MM.1S (cell line): ENCODE measurements around the gene MMP25.

ENCODE experiments used
- EZH2 ChIP-seq: fragments of 300-600 bp; sonication (generic); optimal IDR thresholded peaks from 2 replicates; pipeline ENCODE3; 2017; ENCODE audit warnings: low read depth, mild to moderate bottlenecking, antibody characterized with exemption, low read length, mixed read lengths
- TF ChIP-seq, protein P1 (sequence below): fragments of 300-600 bp; sonication (generic); IDR thresholded peaks from 2 replicates; pipeline ENCODE4 v1.5.1; 2016; ENCODE audit warnings: antibody characterized with exemption, low read length, mixed read lengths

GRCh38 chr16:3101841-3102470 lies 55.6 kb downstream of the MMP25 start:
- TF ChIP-seq, protein P1, sequence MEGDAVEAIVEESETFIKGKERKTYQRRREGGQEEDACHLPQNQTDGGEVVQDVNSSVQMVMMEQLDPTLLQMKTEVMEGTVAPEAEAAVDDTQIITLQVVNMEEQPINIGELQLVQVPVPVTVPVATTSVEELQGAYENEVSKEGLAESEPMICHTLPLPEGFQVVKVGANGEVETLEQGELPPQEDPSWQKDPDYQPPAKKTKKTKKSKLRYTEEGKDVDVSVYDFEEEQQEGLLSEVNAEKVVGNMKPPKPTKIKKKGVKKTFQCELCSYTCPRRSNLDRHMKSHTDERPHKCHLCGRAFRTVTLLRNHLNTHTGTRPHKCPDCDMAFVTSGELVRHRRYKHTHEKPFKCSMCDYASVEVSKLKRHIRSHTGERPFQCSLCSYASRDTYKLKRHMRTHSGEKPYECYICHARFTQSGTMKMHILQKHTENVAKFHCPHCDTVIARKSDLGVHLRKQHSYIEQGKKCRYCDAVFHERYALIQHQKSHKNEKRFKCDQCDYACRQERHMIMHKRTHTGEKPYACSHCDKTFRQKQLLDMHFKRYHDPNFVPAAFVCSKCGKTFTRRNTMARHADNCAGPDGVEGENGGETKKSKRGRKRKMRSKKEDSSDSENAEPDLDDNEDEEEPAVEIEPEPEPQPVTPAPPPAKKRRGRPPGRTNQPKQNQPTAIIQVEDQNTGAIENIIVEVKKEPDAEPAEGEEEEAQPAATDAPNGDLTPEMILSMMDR = no peak
- TF ChIP-seq EZH2 = no peak
